Osteocyte (in vitro differentiated cells): ENCODE data around the gene APOBEC3B. TPM values are rescaled to one million over a fixed set of nuclear protein-coding genes. Genes with fewer than 3 reads are reported as not detected.
"Not testable (repeated sequence)": the region's sequence is repeated elsewhere in the genome, so short reads cannot be mapped to it uniquely, and the experiment has no call there.

Experiments used
- DNase-seq: peaks from one replicate; pipeline ENCODE4 v3.0.0; 2021; ENCODE audit warnings: mixed read lengths; ENCODE audit not compliant: unreplicated experiment; ENCODE audit errors: extremely low spot score
- H3K27ac Mint-ChIP-seq: one replicate; pipeline ENCODE4 v1.8.0; 2021; ENCODE audit warnings: mild to moderate bottlenecking, mixed read lengths; ENCODE audit not compliant: unreplicated experiment
- H3K27me3 Mint-ChIP-seq: one replicate; pipeline ENCODE4 v1.8.0; 2021; ENCODE audit warnings: mixed read lengths; ENCODE audit not compliant: unreplicated experiment
- H3K36me3 Mint-ChIP-seq: one replicate; pipeline ENCODE4 v1.8.0; 2021; ENCODE audit warnings: mixed read lengths; ENCODE audit not compliant: unreplicated experiment
- H3K4me1 Mint-ChIP-seq: one replicate; pipeline ENCODE4 v1.8.0; 2021; ENCODE audit warnings: mixed read lengths; ENCODE audit not compliant: unreplicated experiment
- H3K4me3 Mint-ChIP-seq: one replicate; pipeline ENCODE4 v1.8.0; 2021; ENCODE audit warnings: mild to moderate bottlenecking, moderate library complexity, mixed read lengths; ENCODE audit not compliant: unreplicated experiment
- H3K9me3 Mint-ChIP-seq: one replicate; pipeline ENCODE4 v1.8.0; 2021; ENCODE audit warnings: mixed read lengths; ENCODE audit not compliant: unreplicated experiment
- CTCF ChIP-seq: fragments of 200-600 bp; sonication (generic); IDR thresholded peaks from 2 replicates; pipeline ENCODE4 v1.5.0; 2021; ENCODE audit warnings: antibody characterized with exemption, mild to moderate bottlenecking, moderate library complexity
- total RNA-seq: library from RNA; stranded (reverse); gene quantifications from 2 replicates; pipeline ENCODE4 v1.2.1, GENCODE V29; 2021

Gene APOBEC3B
- total RNA-seq, 1 donor from 2014 or later = 4.2 TPM

- peaks cover 17% of the 10 kb centered on the region for H3K4me1 Mint-ChIP-seq
- H3K36me3 Mint-ChIP-seq = no peaks in the 10 kb centered on the region
- H3K27me3 Mint-ChIP-seq = no peaks in the 10 kb centered on the region
- no peak for TF ChIP-seq CTCF
- no peak overlapping the region for H3K27ac Mint-ChIP-seq
- H3K9me3 Mint-ChIP-seq = no peaks in the 10 kb centered on the region
- no peak for DNase-seq
- H3K4me3 Mint-ChIP-seq = no peak overlapping the region
Observed at GRCh38 chr22:39010946-39011345, 28.8 kb downstream of the APOBEC3B start.

DNA sequence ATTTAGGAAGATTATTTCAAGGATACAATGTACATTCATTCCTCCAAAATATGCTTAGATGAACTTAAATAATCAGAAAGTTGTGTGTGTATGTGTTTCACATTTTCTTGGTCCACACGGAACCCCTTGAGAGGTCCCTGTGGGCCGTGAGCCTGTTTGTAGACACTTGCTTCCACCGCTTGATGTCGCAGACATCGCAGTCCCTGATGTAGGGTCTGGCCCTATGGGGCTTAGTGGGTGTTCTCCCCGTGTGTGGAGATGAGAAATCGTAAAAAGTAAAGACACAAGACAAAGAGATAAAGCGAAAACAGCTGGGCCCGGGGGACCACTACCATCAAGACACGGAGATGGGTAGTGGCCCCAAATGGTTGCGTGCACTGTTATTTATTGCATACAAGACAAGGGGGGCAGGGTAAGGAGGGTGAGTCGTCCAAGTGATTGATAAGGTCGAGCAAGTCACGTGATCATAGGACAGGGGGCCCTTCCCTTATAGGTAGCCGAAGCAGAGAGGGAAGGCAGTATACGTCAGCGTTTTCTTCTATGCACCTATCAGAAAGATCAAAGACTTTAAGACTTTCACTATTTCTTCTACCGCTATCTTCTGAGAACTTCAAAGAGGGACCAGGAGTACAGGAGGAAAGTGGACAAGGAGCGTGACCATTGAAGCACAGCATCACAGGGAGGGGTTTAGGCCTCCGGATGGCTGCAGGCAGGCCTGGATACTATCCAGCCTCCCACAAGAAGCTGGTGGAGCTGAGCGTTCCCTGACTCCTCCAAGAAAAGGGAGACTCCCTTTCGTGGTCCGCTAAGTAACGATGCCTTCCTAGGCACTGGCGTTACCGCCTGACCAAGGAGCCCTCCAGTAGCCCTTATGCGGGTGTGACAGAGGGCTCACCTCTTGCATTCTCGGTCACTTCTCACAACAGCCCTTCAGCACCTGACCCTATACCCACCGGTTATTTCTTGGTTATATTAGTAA, 30.7 kb downstream of the APOBEC3B start:
- Mint-ChIP-seq H3K4me3 (no peak overlapping the region), H3K27me3 (no peaks in the 10 kb centered on the region)
- TF ChIP-seq CTCF = no peak

DNA sequence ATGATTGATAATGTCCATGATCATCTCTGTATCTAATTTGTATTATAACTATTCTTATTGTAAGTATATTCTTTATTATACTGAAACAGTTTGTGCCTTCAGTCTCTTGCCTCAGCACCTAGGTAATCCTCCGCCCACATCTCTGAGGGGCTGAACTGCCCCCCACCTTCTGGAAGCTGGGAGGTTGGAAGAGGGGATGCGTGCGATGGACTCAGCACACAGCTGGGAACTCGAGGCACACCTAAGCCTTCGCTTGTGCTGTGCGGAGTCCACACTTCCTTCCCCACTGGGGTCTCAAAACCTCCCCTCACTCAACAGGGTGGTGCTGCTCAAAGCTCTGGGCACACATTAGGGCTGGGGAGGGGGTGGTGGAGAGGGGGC, 31.4 kb downstream of the APOBEC3B start:
- H3K4me3 Mint-ChIP-seq = peak overlapping the region; percentile 82
- not testable (repeated sequence) for H3K9me3 Mint-ChIP-seq
- peak overlapping the region; percentile 96 for H3K27ac Mint-ChIP-seq

More for the DNA sequence above, 30.7 kb downstream of the APOBEC3B start:
- Mint-ChIP-seq H3K36me3 (no peaks in the 10 kb centered on the region), H3K9me3 (no peaks in the 10 kb centered on the region), H3K27ac (no peak overlapping the region), H3K4me1 (peaks cover 17% of the 10 kb centered on the region)
- DNase-seq = no peak

GRCh38 chr22:39013942-39014722, 32.0 kb downstream of the APOBEC3B start, which contains the start of gene APOBEC3C:
Gene APOBEC3C (plus strand): TSS chr22:39014257. CDS start chr22:39014363, 106 bp downstream.
- Mint-ChIP-seq H3K36me3 (peaks cover 3% of the 10 kb centered on the region), H3K9me3 (no peaks in the 10 kb centered on the region), H3K27ac (peak within 1 kb of the TSS; percentile 96), H3K4me1 (peaks cover 20% of the 10 kb centered on the region), H3K4me3 (peak within 1 kb of the TSS; percentile 82), H3K27me3 (no peaks in the 10 kb centered on the region)
- peak; percentile 24 for TF ChIP-seq CTCF
- no peak for DNase-seq

More for the DNA sequence above, 31.4 kb downstream of the APOBEC3B start:
- H3K4me1 Mint-ChIP-seq = peaks cover 19% of the 10 kb centered on the region
- DNase-seq, H3K27me3 Mint-ChIP-seq, H3K36me3 Mint-ChIP-seq: not testable (repeated sequence)

GRCh38 chr22:39014723-39015121, 32.6 kb downstream of the APOBEC3B start:
- Mint-ChIP-seq H3K27ac (peak overlapping the region; percentile 96), H3K4me1 (peaks cover 23% of the 10 kb centered on the region), H3K4me3 (peak overlapping the region; percentile 82)
- not testable (repeated sequence) for H3K9me3 Mint-ChIP-seq, DNase-seq, H3K27me3 Mint-ChIP-seq, H3K36me3 Mint-ChIP-seq
